Measurements from ENCODE around the gene PPARG.
"Not testable (repeated sequence)": the region's sequence is repeated elsewhere in the genome, so short reads cannot be mapped to it uniquely, and the experiment has no call there.

The PPARG gene

GRCh38 chr3:12288182-12289129, at the start of gene PPARG:
PPARG (plus strand) TSS chr3:12289070; CDS start chr3:12379712, 90,642 bp downstream.
- no peak for DNase-seq (ENCODE audit: low read depth in 3 of 3)

- DNase-seq (ENCODE audit: low read depth in 3 of 3): no peak
Measured at GRCh38 chr3:12239301-12239700, 49.6 kb upstream of the PPARG start.

- DNase-seq (ENCODE audit: low read depth in 3 of 3): no peak
Measured at GRCh38 chr3:12242772-12243171, 46.1 kb upstream of the PPARG start.

GRCh38 chr3:12246497-12247163, 42.2 kb upstream of the PPARG start:
- DNase-seq (ENCODE audit: low read depth in 3 of 3): no peak

GRCh38 chr3:12247411-12247810, 41.5 kb upstream of the PPARG start:
- DNase-seq (ENCODE audit: low read depth in 3 of 3): no peak

GRCh38 chr3:12249519-12249918, 39.4 kb upstream of the PPARG start:
- DNase-seq (ENCODE audit: low read depth in 3 of 3): no peak

- no peak for DNase-seq (ENCODE audit: low read depth in 3 of 3)
Measured at GRCh38 chr3:12252889-12253288, 36.0 kb upstream of the PPARG start.

- DNase-seq (ENCODE audit: low read depth in 3 of 3): no peak
Measured at GRCh38 chr3:12253516-12254343, 35.1 kb upstream of the PPARG start.

GRCh38 chr3:12255393-12255792, 33.5 kb upstream of the PPARG start:
- no peak for DNase-seq (ENCODE audit: low read depth in 3 of 3)

- DNase-seq (ENCODE audit: low read depth in 3 of 3): no peak
Measured at GRCh38 chr3:12258911-12259310, 30.0 kb upstream of the PPARG start.

GRCh38 chr3:12262173-12262572, 26.7 kb upstream of the PPARG start:
- not testable (repeated sequence) for DNase-seq (ENCODE audit: low read depth in 3 of 3)

- no peak for DNase-seq (ENCODE audit: low read depth in 3 of 3)
Measured at GRCh38 chr3:12265508-12265907, 23.4 kb upstream of the PPARG start.

- DNase-seq (ENCODE audit: low read depth in 3 of 3): no peak
Measured at GRCh38 chr3:12266038-12266437, 22.8 kb upstream of the PPARG start.

- DNase-seq (ENCODE audit: low read depth in 3 of 3): no peak
Measured at GRCh38 chr3:12267376-12268030, 21.4 kb upstream of the PPARG start.

- DNase-seq (ENCODE audit: low read depth in 3 of 3): no peak
Measured at GRCh38 chr3:12268049-12268735, 20.7 kb upstream of the PPARG start.

- no peak for DNase-seq (ENCODE audit: low read depth in 3 of 3)
Measured at GRCh38 chr3:12270976-12271375, 17.9 kb upstream of the PPARG start.

- DNase-seq (ENCODE audit: low read depth in 3 of 3): no peak
Measured at GRCh38 chr3:12273045-12273695, 15.7 kb upstream of the PPARG start.

GRCh38 chr3:12275974-12276650, 12.8 kb upstream of the PPARG start:
- no peak for DNase-seq (ENCODE audit: low read depth in 3 of 3)

- not testable (repeated sequence) for DNase-seq (ENCODE audit: low read depth in 3 of 3)
Measured at GRCh38 chr3:12276827-12277226, 12.0 kb upstream of the PPARG start.

- no peak for DNase-seq (ENCODE audit: low read depth in 3 of 3)
Measured at GRCh38 chr3:12278566-12278965, 10.3 kb upstream of the PPARG start.
